HEK293 (cell line): Measurements from ENCODE around the gene IL15RA.

ENCODE experiments used
- TF ChIP-seq, protein P1 (sequence below): fragments of 450-650 bp; formaldehyde crosslinking; optimal IDR thresholded peaks from 2 replicates; pipeline ENCODE3; 2016; ENCODE audit warnings: missing biosample characterization, mild to moderate bottlenecking, missing genetic modification characterization
- TF ChIP-seq, protein P2 (sequence below): fragments of 450-650 bp; formaldehyde crosslinking; IDR thresholded peaks from 2 replicates; pipeline ENCODE4 v1.5.1; 2016; ENCODE audit warnings: missing biosample characterization, missing genetic modification characterization
- TF ChIP-seq, protein P3 (sequence below): fragments of 450-650 bp; formaldehyde crosslinking; IDR thresholded peaks from 2 replicates; pipeline ENCODE4 v1.5.1; 2016; ENCODE audit warnings: missing biosample characterization, missing genetic modification characterization
- TF ChIP-seq, protein P4 (sequence below): fragments of 450-650 bp; formaldehyde crosslinking; IDR thresholded peaks from 2 replicates; pipeline ENCODE4 v1.5.1; 2016; ENCODE audit warnings: missing biosample characterization, missing genetic modification characterization

DNA sequence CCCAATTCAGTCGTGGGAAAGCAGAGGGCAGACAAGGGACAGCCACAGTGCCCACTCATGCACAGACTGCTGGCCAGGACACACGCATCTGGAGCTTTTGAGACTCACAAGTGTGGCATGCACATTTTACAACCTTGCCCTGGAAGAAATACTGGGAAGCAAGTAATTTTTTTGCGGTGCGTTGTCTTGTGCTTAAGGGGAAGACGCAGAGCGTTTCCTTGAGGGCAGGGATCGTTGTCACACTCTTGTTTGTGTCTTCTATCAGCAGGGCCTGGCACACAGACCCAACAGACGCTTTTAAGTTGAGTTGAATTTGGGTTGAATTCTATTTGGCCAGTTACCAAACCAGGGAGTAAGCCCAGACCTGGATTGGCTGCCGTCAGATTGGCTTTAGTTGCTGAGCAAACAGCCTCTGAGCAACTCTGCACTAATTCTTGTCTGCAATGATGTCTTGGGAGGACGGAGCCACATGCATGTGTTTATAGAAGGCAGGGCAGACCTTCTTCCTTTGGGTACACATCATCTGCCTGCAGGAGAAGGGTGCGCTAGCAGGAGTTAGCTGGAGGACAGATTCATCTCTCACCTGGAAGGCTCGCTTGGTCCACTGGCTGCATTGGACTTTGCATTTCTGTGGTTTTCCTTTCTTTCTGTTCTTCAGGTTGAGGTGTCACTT, 46.5 kb upstream of the IL15RA start:
- TF ChIP-seq, protein P1, sequence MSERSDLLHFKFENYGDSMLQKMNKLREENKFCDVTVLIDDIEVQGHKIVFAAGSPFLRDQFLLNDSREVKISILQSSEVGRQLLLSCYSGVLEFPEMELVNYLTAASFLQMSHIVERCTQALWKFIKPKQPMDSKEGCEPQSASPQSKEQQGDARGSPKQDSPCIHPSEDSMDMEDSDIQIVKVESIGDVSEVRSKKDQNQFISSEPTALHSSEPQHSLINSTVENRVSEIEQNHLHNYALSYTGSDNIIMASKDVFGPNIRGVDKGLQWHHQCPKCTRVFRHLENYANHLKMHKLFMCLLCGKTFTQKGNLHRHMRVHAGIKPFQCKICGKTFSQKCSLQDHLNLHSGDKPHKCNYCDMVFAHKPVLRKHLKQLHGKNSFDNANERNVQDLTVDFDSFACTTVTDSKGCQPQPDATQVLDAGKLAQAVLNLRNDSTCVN (tag by site-specific recombination) = no peak
- TF ChIP-seq, protein P2, sequence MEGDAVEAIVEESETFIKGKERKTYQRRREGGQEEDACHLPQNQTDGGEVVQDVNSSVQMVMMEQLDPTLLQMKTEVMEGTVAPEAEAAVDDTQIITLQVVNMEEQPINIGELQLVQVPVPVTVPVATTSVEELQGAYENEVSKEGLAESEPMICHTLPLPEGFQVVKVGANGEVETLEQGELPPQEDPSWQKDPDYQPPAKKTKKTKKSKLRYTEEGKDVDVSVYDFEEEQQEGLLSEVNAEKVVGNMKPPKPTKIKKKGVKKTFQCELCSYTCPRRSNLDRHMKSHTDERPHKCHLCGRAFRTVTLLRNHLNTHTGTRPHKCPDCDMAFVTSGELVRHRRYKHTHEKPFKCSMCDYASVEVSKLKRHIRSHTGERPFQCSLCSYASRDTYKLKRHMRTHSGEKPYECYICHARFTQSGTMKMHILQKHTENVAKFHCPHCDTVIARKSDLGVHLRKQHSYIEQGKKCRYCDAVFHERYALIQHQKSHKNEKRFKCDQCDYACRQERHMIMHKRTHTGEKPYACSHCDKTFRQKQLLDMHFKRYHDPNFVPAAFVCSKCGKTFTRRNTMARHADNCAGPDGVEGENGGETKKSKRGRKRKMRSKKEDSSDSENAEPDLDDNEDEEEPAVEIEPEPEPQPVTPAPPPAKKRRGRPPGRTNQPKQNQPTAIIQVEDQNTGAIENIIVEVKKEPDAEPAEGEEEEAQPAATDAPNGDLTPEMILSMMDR (tag by site-specific recombination) = no peak
- TF ChIP-seq, protein P3, sequence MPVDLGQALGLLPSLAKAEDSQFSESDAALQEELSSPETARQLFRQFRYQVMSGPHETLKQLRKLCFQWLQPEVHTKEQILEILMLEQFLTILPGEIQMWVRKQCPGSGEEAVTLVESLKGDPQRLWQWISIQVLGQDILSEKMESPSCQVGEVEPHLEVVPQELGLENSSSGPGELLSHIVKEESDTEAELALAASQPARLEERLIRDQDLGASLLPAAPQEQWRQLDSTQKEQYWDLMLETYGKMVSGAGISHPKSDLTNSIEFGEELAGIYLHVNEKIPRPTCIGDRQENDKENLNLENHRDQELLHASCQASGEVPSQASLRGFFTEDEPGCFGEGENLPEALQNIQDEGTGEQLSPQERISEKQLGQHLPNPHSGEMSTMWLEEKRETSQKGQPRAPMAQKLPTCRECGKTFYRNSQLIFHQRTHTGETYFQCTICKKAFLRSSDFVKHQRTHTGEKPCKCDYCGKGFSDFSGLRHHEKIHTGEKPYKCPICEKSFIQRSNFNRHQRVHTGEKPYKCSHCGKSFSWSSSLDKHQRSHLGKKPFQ = no peak
- TF ChIP-seq, protein P4, sequence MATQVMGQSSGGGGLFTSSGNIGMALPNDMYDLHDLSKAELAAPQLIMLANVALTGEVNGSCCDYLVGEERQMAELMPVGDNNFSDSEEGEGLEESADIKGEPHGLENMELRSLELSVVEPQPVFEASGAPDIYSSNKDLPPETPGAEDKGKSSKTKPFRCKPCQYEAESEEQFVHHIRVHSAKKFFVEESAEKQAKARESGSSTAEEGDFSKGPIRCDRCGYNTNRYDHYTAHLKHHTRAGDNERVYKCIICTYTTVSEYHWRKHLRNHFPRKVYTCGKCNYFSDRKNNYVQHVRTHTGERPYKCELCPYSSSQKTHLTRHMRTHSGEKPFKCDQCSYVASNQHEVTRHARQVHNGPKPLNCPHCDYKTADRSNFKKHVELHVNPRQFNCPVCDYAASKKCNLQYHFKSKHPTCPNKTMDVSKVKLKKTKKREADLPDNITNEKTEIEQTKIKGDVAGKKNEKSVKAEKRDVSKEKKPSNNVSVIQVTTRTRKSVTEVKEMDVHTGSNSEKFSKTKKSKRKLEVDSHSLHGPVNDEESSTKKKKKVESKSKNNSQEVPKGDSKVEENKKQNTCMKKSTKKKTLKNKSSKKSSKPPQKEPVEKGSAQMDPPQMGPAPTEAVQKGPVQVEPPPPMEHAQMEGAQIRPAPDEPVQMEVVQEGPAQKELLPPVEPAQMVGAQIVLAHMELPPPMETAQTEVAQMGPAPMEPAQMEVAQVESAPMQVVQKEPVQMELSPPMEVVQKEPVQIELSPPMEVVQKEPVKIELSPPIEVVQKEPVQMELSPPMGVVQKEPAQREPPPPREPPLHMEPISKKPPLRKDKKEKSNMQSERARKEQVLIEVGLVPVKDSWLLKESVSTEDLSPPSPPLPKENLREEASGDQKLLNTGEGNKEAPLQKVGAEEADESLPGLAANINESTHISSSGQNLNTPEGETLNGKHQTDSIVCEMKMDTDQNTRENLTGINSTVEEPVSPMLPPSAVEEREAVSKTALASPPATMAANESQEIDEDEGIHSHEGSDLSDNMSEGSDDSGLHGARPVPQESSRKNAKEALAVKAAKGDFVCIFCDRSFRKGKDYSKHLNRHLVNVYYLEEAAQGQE (tag by site-specific recombination) = no peak
